PC-3 (cell line): ENCODE measurements around the gene TNIP1.

Experiments used
- EZH2phosphoT487 ChIP-seq: fragments of 300-600 bp; sonication (generic); IDR thresholded peaks from 2 replicates; pipeline ENCODE4 v1.6.1; 2018; ENCODE audit warnings: mild to moderate bottlenecking, antibody characterized with exemption, low read length, borderline replicate concordance
- TF ChIP-seq, protein P1 (sequence below): fragments of 300-600 bp; sonication (generic); conservative IDR thresholded peaks from 2 replicates; pipeline ENCODE4 v1.5.1; 2017; ENCODE audit warnings: antibody characterized with exemption, low read depth, mild to moderate bottlenecking, low read length

DNA sequence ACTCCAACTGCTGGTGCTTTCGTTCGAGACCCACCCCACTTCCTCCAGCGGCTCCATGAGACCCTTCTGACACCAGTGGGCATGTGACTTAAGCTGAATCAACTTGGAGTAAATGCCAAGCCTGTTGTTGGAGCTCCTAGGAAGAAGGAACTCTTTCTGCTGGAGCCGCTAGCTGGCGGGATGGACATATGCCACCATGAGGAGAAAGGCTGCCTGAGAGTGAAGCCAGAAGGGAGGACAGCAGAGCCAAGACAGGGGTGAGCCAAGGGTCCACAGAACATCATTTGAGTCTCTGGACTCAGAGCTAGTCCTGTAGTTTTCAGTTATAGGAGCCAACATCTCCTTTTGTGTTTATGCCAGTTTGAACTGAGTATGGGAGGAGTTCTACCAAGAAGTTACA is 40.8 kb upstream of the TNIP1 start:
- TF ChIP-seq, protein P1, sequence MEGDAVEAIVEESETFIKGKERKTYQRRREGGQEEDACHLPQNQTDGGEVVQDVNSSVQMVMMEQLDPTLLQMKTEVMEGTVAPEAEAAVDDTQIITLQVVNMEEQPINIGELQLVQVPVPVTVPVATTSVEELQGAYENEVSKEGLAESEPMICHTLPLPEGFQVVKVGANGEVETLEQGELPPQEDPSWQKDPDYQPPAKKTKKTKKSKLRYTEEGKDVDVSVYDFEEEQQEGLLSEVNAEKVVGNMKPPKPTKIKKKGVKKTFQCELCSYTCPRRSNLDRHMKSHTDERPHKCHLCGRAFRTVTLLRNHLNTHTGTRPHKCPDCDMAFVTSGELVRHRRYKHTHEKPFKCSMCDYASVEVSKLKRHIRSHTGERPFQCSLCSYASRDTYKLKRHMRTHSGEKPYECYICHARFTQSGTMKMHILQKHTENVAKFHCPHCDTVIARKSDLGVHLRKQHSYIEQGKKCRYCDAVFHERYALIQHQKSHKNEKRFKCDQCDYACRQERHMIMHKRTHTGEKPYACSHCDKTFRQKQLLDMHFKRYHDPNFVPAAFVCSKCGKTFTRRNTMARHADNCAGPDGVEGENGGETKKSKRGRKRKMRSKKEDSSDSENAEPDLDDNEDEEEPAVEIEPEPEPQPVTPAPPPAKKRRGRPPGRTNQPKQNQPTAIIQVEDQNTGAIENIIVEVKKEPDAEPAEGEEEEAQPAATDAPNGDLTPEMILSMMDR, result no peak
- no peak for TF ChIP-seq EZH2phosphoT487
